GM06990 (cell line): ENCODE results near the gene ANKRD13D.
A peak's percentile ranks its signal among the peaks of the same experiment; 100 is the strongest.

ENCODE experiments used
- DNase-seq: peaks from one replicate; pipeline ENCODE4 v3.0.0-alpha.2; 2011; ENCODE audit not compliant: insufficient read length; ENCODE audit errors: extremely low read depth
- H3K27me3 ChIP-seq: replicated peaks from 2 replicates; pipeline ENCODE4 v1.6.0; 2011; ENCODE audit warnings: low read length; ENCODE audit not compliant: control insufficient read depth, insufficient read depth
- H3K36me3 ChIP-seq: 2 replicates; pipeline ENCODE4 v1.5.1; 2011; ENCODE audit warnings: low read length; ENCODE audit not compliant: control insufficient read depth, insufficient read depth
- H3K4me3 ChIP-seq: replicated peaks from 2 replicates; pipeline ENCODE4 v1.5.1; 2011; ENCODE audit warnings: low read depth, mild to moderate bottlenecking, control low read depth, low read length
- TF ChIP-seq, protein P1 (sequence below): IDR thresholded peaks from 2 replicates; pipeline ENCODE4 v1.5.1; 2011; ENCODE audit warnings: low read length, control low read depth, mild to moderate bottlenecking, inconsistent platforms; ENCODE audit not compliant: insufficient read depth, poor library complexity, severe bottlenecking

ANKRD13D gene

DNA sequence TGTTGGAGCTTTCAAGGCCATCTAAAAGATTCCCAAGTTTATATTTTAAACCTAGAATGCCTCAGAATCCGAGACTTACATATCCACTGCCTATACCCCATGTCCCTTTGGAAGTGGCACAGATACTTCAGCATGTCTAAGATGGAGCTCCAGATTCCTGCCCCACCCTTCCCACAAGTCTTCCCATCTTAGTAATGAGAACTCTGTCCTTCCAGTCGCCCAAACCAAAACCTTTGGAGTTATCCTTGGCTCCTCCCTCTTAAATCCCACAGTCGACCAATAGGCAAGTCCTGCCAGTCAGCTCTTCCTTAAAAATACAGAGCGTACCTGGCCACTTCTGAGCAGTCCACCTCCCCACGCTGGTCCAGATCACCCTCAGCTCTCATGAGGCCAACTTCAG is 59.9 kb downstream of the ANKRD13D start:
- H3K27me3 ChIP-seq = no peaks in the 10 kb centered on the region
- peaks cover 2% of the 10 kb centered on the region; the same call in 1 of the 2 replicates for H3K36me3 ChIP-seq
- DNase-seq = no peak
- H3K4me3 ChIP-seq = no peak overlapping the region
- TF ChIP-seq, protein P1, sequence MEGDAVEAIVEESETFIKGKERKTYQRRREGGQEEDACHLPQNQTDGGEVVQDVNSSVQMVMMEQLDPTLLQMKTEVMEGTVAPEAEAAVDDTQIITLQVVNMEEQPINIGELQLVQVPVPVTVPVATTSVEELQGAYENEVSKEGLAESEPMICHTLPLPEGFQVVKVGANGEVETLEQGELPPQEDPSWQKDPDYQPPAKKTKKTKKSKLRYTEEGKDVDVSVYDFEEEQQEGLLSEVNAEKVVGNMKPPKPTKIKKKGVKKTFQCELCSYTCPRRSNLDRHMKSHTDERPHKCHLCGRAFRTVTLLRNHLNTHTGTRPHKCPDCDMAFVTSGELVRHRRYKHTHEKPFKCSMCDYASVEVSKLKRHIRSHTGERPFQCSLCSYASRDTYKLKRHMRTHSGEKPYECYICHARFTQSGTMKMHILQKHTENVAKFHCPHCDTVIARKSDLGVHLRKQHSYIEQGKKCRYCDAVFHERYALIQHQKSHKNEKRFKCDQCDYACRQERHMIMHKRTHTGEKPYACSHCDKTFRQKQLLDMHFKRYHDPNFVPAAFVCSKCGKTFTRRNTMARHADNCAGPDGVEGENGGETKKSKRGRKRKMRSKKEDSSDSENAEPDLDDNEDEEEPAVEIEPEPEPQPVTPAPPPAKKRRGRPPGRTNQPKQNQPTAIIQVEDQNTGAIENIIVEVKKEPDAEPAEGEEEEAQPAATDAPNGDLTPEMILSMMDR = no peak

DNA sequence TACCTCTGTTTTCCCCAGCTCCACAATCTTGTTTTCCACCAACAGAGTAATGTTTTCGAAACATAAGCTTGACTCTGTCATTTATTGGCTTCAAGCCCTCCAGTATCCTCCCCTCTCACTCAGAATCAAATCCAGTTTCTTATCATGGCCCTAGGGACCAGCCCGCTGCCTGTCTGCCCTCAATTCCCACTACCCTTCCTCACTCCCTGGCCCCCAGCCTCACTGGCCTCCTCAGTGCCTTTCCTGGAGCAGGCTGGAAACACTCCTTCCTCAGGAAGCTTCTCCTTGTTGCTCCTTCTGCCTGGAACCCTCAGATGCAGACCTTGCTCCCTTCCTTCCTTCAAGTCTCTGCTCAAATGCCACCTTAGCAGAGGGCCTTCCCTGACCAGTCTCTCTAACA is 60.4 kb downstream of the ANKRD13D start:
- no peak for DNase-seq
- TF ChIP-seq, protein P1 = no peak
- Histone ChIP-seq H3K4me3 (no peak overlapping the region), H3K36me3 (peaks cover 2% of the 10 kb centered on the region; the same call in 1 of the 2 replicates), H3K27me3 (no peaks in the 10 kb centered on the region)

DNA sequence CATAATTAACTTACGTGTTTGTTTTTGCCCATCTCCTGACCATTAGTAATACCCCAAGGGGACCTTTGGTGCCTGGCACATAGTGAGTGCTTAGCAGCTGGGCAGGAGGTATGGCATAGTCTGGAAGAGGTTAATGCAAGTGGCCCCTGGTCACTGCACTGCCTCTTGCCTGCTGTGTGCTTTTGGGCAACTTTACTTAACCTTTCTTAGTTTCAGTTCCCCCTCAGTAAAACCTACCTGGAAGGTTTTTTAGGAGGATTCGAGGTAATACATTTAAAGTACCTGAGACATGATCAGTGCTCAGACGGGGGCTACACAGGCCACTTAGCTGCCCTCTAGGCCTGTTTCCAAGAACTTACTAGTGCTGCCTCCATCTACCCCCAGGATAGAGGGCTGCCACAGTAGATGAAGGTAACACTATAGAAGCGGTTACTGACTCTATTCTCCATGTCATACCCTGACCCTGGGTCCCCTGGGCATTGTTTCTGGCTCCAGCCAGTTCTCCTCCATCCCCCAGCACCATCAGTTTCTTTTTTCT is 60.9 kb downstream of the ANKRD13D start:
- DNase-seq = no peak
- TF ChIP-seq, protein P1 = no peak
- Histone ChIP-seq H3K36me3 (peaks cover 2% of the 10 kb centered on the region; the same call in 1 of the 2 replicates), H3K4me3 (no peak overlapping the region), H3K27me3 (no peaks in the 10 kb centered on the region)

GRCh38 chr11:67351275-67352005 is 62.3 kb downstream of the ANKRD13D start:
- Histone ChIP-seq H3K36me3 (peaks cover 2% of the 10 kb centered on the region; the same call in 1 of the 2 replicates), H3K27me3 (no peaks in the 10 kb centered on the region), H3K4me3 (peak overlapping the region; percentile 56)
- DNase-seq = no peak
- TF ChIP-seq, protein P1 = peak; percentile 98
